RWPE2 (cell line): ENCODE data around the gene GIMAP5.

Experiments used
- ATAC-seq: fragments of 200-7000 bp; cut with Tn5 transposase; 3 replicates; pipeline ENCODE4 v1.9.1; 2021; ENCODE audit warnings: low read depth
- DNase-seq: peaks from one replicate; pipeline ENCODE4 v3.0.0-alpha.2; 2020; ENCODE audit warnings: low spot score
- H3K27ac ChIP-seq: fragments of 450-650 bp; 2 replicates; pipeline ENCODE4 v1.5.1; 2017; ENCODE audit warnings: mild to moderate bottlenecking; ENCODE audit not compliant: poor library complexity, severe bottlenecking
- H3K27me3 ChIP-seq: fragments of 250-450 bp; sonication (Bioruptor Pico); 2 replicates; pipeline ENCODE4 v1.5.1; 2021; ENCODE audit warnings: mild to moderate bottlenecking, moderate library complexity; ENCODE audit not compliant: insufficient read depth, poor library complexity, severe bottlenecking
- H3K36me3 ChIP-seq: fragments of 250-450 bp; sonication (Bioruptor Pico); 2 replicates; pipeline ENCODE4 v1.5.1; 2020; ENCODE audit warnings: low read depth, mild to moderate bottlenecking, moderate library complexity
- H3K4me1 ChIP-seq: fragments of 250-450 bp; sonication (Bioruptor Pico); 2 replicates; pipeline ENCODE4 v1.5.1; 2021; ENCODE audit warnings: mild to moderate bottlenecking, moderate library complexity; ENCODE audit not compliant: insufficient read depth, poor library complexity, severe bottlenecking
- H3K4me3 ChIP-seq: fragments of 250-450 bp; sonication (Bioruptor Pico); 2 replicates; pipeline ENCODE4 v1.5.1; 2021; ENCODE audit warnings: mild to moderate bottlenecking, moderate library complexity; ENCODE audit not compliant: severe bottlenecking
- H3K9me3 ChIP-seq: fragments of 250-450 bp; sonication (Bioruptor Pico); 2 replicates; pipeline ENCODE4 v1.5.1; 2021; ENCODE audit warnings: mild to moderate bottlenecking, moderate library complexity; ENCODE audit not compliant: severe bottlenecking
- TF ChIP-seq, protein P1 (sequence below): fragments of 450-650 bp; IDR thresholded peaks from one replicate; pipeline ENCODE4 v1.5.1; 2017; ENCODE audit warnings: mild to moderate bottlenecking, moderate library complexity; ENCODE audit not compliant: poor library complexity, severe bottlenecking

GIMAP5 gene

DNA sequence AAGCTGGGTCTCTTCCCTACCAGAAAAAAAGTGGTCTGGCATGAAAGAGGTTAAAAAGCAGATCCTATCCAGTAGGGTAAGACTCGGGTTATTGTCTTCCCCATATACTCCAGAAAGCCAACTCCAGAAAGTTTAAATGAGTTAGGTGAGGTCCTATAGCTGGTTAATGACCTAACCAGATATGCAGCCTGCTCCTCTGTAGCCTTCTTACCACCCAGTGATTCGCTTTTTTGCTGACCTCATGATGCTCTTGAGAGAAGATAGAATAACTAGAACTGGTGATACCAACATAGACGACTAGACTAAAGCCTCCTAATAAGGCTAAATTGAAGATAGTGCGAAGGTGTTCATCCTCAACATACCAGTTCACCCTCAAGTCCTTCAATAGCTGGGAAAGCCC, 21.5 kb upstream of the GIMAP5 start:
- no peak overlapping the region for H3K27ac ChIP-seq
- H3K27me3 ChIP-seq: no peaks in the 10 kb centered on the region
- H3K9me3 ChIP-seq: no peaks in the 10 kb centered on the region
- TF ChIP-seq, protein P1, sequence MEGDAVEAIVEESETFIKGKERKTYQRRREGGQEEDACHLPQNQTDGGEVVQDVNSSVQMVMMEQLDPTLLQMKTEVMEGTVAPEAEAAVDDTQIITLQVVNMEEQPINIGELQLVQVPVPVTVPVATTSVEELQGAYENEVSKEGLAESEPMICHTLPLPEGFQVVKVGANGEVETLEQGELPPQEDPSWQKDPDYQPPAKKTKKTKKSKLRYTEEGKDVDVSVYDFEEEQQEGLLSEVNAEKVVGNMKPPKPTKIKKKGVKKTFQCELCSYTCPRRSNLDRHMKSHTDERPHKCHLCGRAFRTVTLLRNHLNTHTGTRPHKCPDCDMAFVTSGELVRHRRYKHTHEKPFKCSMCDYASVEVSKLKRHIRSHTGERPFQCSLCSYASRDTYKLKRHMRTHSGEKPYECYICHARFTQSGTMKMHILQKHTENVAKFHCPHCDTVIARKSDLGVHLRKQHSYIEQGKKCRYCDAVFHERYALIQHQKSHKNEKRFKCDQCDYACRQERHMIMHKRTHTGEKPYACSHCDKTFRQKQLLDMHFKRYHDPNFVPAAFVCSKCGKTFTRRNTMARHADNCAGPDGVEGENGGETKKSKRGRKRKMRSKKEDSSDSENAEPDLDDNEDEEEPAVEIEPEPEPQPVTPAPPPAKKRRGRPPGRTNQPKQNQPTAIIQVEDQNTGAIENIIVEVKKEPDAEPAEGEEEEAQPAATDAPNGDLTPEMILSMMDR: no peak
- no peak overlapping the region for H3K4me3 ChIP-seq
- no peaks in the 10 kb centered on the region for H3K4me1 ChIP-seq
- ATAC-seq: no peak
- no peak for DNase-seq
- no peaks in the 10 kb centered on the region for H3K36me3 ChIP-seq

DNA sequence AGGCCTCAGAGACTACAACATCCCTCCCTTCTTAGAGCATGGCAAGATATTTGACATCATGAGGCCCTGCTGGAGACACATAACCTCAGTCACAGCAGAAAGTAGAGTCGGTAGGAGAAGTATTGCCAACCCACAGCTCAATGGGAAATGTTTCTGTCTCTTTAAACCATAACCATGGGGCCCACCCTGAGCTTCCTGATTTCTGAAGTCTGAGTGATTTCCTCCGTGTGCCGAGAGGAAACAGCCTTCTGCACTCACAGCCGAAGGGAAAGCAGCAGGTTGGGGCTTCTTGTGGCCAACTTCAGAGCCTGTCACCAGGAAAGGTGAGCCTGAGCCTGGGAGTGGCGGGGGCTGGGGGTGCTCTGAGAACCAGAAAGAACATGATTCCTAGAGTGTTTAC, 20.9 kb upstream of the GIMAP5 start, which contains the start of gene GIMAP1:
GIMAP1 (plus strand) TSS at position 246 of the 400 bp plus-strand sequence. CDS start 2,435 bp downstream, outside the sequence.
- no peaks in the 10 kb centered on the region for H3K9me3 ChIP-seq
- H3K36me3 ChIP-seq: no peaks in the 10 kb centered on the region
- no peak within 1 kb of the TSS for H3K4me3 ChIP-seq
- DNase-seq (no peak), ATAC-seq (no peak)
- TF ChIP-seq, protein P1: no peak
- no peaks in the 10 kb centered on the region for H3K4me1 ChIP-seq
- H3K27me3 ChIP-seq: no peaks in the 10 kb centered on the region
- no peak within 1 kb of the TSS for H3K27ac ChIP-seq

DNA sequence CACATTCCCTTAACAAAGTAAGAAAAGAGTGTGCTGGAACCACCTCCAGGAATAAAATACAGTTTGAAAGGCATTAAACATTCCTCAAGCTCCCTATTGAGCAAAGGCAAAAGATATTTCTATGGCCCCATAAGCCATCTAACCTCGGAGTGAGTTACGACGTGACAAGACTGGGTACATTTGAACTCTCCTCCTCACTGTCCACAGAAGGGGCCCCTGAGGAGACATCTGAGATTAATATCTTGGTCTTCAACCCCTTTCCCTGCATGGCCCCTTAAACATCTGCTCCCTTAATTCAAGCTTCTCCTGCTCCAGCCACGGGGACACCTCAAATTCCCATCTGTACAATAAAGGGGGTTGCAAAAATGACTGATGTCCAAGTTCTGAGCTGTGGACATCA, 20.3 kb upstream of the GIMAP5 start:
- DNase-seq: no peak
- Histone ChIP-seq H3K4me3 (no peak overlapping the region), H3K27me3 (no peaks in the 10 kb centered on the region), H3K4me1 (no peaks in the 10 kb centered on the region), H3K9me3 (no peaks in the 10 kb centered on the region), H3K36me3 (no peaks in the 10 kb centered on the region), H3K27ac (no peak overlapping the region)
- ATAC-seq: no peak
- TF ChIP-seq, protein P1: no peak

DNA sequence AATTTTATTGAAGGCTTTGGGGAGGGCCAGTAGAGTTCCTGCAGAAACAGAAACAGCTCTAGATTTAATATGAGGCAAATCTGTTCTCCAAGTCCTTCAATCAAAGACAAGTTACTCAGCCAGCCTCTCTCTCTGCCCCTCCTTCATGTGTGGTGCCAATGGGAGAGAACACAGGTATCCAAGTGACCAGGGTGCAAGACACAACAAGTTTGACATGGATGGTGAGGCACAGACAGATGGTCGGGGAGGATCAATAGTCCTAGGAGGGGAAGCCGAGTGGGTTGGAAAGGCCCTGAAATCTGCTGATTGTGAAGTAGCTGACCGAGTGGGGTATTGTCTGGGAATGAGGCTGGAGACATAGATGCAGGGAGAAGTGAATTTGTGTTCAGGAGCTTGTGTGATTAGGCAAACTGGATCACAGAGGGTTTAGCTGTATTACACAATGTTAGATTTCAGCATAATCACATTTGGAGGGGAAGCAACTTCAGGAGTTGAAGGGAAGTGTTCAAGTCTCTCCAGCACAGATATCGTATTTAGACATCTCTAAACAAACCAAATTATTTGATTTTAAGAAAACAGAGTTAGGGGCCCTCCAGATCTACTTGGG, 19.3 kb upstream of the GIMAP5 start:
- no peak for ATAC-seq
- Histone ChIP-seq H3K27ac (no peak overlapping the region), H3K4me3 (no peak overlapping the region), H3K36me3 (no peaks in the 10 kb centered on the region), H3K4me1 (no peaks in the 10 kb centered on the region), H3K27me3 (no peaks in the 10 kb centered on the region), H3K9me3 (no peaks in the 10 kb centered on the region)
- no peak for DNase-seq
- TF ChIP-seq, protein P1: no peak

DNA sequence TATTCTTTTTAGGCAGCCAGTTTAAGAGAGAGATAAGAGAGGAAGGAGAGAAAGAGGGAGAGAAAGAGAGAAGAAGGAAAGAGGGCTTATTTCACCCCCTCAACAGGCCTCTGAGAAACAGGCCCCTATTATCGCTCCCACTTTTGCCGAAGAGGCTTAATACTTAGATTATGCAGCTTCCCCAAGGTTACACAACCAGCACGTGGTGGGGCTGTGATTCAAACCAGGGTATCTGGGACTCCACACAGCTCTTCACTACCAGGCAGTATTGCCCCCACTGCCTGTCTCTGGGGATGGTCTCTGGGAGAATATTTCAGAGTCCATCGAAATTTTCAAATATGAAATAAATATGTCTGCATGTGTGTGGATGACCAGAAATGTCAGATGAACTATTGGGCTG, 17.8 kb upstream of the GIMAP5 start:
- Histone ChIP-seq H3K27me3 (no peaks in the 10 kb centered on the region), H3K9me3 (no peaks in the 10 kb centered on the region), H3K27ac (no peak overlapping the region), H3K4me3 (no peak overlapping the region), H3K36me3 (no peaks in the 10 kb centered on the region), H3K4me1 (no peaks in the 10 kb centered on the region)
- TF ChIP-seq, protein P1: no peak
- no peak for DNase-seq
- ATAC-seq: no peak
